Tibial artery (tissue), 4 donors: ENCODE data around the gene NDUFA11.

Experiments used
- DNase-seq, 2 donors: peaks; one replicate each; pipeline ENCODE4 v3.0.0-alpha.2; 2019
- H3K27ac ChIP-seq, 2 donors: fragments of 200-600 bp; sonication (generic) in 1 of 2; 1 replicate in 1 of 2; 2 replicates in 1 of 2; pipeline ENCODE4 v1.5.1; 2018 to 2019; ENCODE audit warnings: mild to moderate bottlenecking in 1 of 2
- H3K27me3 ChIP-seq, 2 donors: fragments of 200-600 bp; sonication (generic) in 1 of 2; one replicate each; pipeline versions ENCODE4 v1.5.1 to v1.6.0; 2016 to 2019
- H3K36me3 ChIP-seq, 3 donors: fragments of 200-600 bp; sonication (generic) in 2 of 3; one replicate each; pipeline ENCODE4 v1.5.1; 2016 to 2019; ENCODE audit warnings: mild to moderate bottlenecking in 2 of 3
- H3K4me1 ChIP-seq, 4 donors: fragments of 200-600 bp; sonication (generic) in 2 of 4; 1 replicate in 3 of 4; 2 replicates in 1 of 4; pipeline ENCODE4 v1.5.1; 2016 to 2019
- H3K4me3 ChIP-seq, 2 donors: fragments of 200-600 bp; sonication (generic) in 1 of 2; 1 replicate in 1 of 2; 2 replicates in 1 of 2; pipeline ENCODE4 v1.5.1; 2018 to 2019; ENCODE audit warnings: mild to moderate bottlenecking in 2 of 2
- H3K9me3 ChIP-seq, 3 donors: fragments of 200-600 bp; sonication (generic) in 1 of 3; one replicate each; pipeline ENCODE4 v1.5.1; 2016 to 2019
- CTCF ChIP-seq, 2 experiments: fragments of 200-600 bp in 1 of 2; fragments of 450-650 bp in 1 of 2; IDR thresholded peaks; one replicate each; pipeline ENCODE4 v1.5.1; 2017 to 2019; ENCODE audit warnings: antibody characterized with exemption in 2 of 2, mild to moderate bottlenecking in 1 of 2, moderate library complexity in 1 of 2
- intact Hi-C: fragments of 100-400 bp; cut with DNase I; formaldehyde crosslinking; loops from one replicate; pipeline ENCODE4 v1.15.0; 2023; ENCODE audit warnings: low total_unique reads

NDUFA11 gene

GRCh38 chr19:5913739-5914357 is 10.3 kb upstream of the NDUFA11 start, which contains the start of gene CAPS:
CAPS (plus strand) TSS chr19:5914254; CDS start chr19:5914407, 153 bp downstream.
- intact Hi-C loops: no loop called here
- DNase-seq: peak; percentile 42 to 78
- peaks cover 33 to 66% (median 59%) of the 10 kb centered on the region in 3 donors for H3K36me3 ChIP-seq

GRCh38 chr19:5911366-5911765 is 7.8 kb upstream of the NDUFA11 start:
- no peaks in the 10 kb centered on the region for H3K27me3 ChIP-seq
- no peaks in the 10 kb centered on the region for H3K9me3 ChIP-seq
- peaks cover 0 to 28% (median 10%) of the 10 kb centered on the region in 4 donors for H3K4me1 ChIP-seq
- H3K36me3 ChIP-seq: peaks cover 10 to 45% (median 36%) of the 10 kb centered on the region in 3 donors
- no peak overlapping the region for H3K27ac ChIP-seq
- no peak for TF ChIP-seq CTCF (IDR thresholded peaks at IDR 0.05)
- intact Hi-C loops: no loop called here
- no peak for DNase-seq
- H3K4me3 ChIP-seq: no peak overlapping the region

More at GRCh38 chr19:5913739-5914357, 10.3 kb upstream of the NDUFA11 start, which contains the start of gene CAPS:
- peak within 1 kb of the TSS; percentile 22 to 41 for H3K27ac ChIP-seq
- peaks cover 0 to 27% (median 9%) of the 10 kb centered on the region in 4 donors for H3K4me1 ChIP-seq
- no peak for TF ChIP-seq CTCF (IDR thresholded peaks at IDR 0.05)
- H3K27me3 ChIP-seq: no peaks in the 10 kb centered on the region
- H3K4me3 ChIP-seq: no peak within 1 kb of the TSS
- H3K9me3 ChIP-seq: no peaks in the 10 kb centered on the region

GRCh38 chr19:5910638-5910907 is 7.0 kb upstream of the NDUFA11 start:
- no peaks in the 10 kb centered on the region for H3K9me3 ChIP-seq
- H3K36me3 ChIP-seq: peaks cover 10 to 37% (median 28%) of the 10 kb centered on the region in 3 donors
- intact Hi-C loops: no loop called here
- H3K27me3 ChIP-seq: no peaks in the 10 kb centered on the region
- H3K27ac ChIP-seq: no peak overlapping the region
- TF ChIP-seq CTCF (IDR thresholded peaks at IDR 0.05): no peak
- no peak overlapping the region for H3K4me3 ChIP-seq
- H3K4me1 ChIP-seq: peaks cover 0 to 31% (median 17%) of the 10 kb centered on the region in 4 donors
- no peak for DNase-seq

- Histone ChIP-seq H3K36me3 (peaks cover 10 to 26% (median 18%) of the 10 kb centered on the region in 3 donors), H3K27me3 (no peaks in the 10 kb centered on the region), H3K27ac (no peak overlapping the region), H3K4me1 (peaks cover 0 to 22% (median 15%) of the 10 kb centered on the region in 4 donors), H3K4me3 (no peak overlapping the region), H3K9me3 (no peaks in the 10 kb centered on the region)
- intact Hi-C loops: no loop called here
- no peak for TF ChIP-seq CTCF (IDR thresholded peaks at IDR 0.05)
- no peak for DNase-seq
Measured at GRCh38 chr19:5908773-5909442, 5.3 kb upstream of the NDUFA11 start.

- Histone ChIP-seq H3K36me3 (peaks cover 10 to 26% (median 18%) of the 10 kb centered on the region in 3 donors), H3K4me3 (no peak overlapping the region), H3K27me3 (no peaks in the 10 kb centered on the region), H3K9me3 (no peaks in the 10 kb centered on the region), H3K27ac (no peak overlapping the region), H3K4me1 (peaks cover 0 to 30% (median 22%) of the 10 kb centered on the region in 4 donors)
- DNase-seq: no peak
- intact Hi-C loops: no loop called here
- TF ChIP-seq CTCF (IDR thresholded peaks at IDR 0.05): no peak
Measured at GRCh38 chr19:5907241-5907640, 3.7 kb upstream of the NDUFA11 start.
